ENCODE measurements around the gene GRIA3.
"Not testable (repeated sequence)": the region's sequence is repeated elsewhere in the genome, so short reads cannot be mapped to it uniquely, and the experiment has no call there.

The GRIA3 gene

DNA sequence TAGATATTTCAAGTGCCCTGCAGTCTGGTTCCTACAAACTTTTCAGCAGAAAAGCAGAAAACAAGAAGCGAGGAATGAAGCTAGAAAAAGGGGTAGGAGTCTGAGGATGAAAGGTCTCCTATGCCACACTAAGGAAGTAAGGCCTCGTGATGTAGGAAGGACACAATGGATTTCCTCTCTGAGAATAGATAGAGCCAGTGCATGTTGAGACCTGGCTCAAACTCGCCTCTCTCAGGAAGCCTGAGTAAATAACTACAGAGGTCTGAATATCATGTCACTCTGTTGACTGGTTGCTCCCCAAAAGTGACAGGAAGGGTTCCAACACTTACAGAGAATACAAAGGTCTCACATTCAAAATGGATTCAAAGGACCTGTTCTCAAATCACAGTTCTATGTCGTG, 93.3 kb downstream of the GRIA3 start:
- DNase-seq, result no peak

DNA sequence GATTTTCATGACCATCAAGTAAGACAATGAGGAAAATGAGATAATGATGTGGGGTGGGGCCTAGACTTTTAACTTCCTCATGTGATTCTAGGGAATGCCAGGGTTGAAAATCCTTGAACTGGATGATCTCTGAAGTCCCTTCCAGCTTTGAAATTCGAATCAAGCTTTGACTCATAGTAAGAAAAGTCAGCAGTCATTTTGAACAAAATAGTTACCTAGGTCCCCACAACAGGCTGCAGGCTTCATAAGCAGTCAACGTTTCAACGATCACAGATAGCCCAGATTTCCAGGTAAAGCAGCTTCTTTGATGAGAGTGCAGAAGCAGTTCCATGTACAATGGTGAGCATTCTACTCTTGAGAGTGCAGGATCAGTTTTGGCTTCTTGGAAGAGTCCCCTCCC, 93.7 kb downstream of the GRIA3 start:
- DNase-seq, result no peak

DNA sequence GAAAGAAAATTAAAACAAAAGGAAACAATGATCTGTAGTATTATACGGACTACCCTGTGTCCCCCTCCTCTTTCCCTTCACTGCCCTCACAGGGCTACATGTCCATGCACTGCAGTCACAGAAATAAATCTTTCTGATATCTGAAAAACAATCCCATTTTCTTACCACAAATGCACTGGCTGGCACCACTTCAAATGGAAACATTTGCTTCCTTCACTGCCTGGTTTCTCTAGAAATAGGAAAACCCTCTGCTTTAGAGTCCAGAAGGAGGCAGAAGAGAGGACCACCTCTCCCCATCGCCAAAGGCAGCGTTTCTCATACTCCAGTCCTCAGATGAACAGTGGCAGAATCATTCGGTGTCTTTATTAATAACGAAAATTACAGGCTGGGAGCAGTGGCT, 98.2 kb downstream of the GRIA3 start:
- no peak for DNase-seq

DNA sequence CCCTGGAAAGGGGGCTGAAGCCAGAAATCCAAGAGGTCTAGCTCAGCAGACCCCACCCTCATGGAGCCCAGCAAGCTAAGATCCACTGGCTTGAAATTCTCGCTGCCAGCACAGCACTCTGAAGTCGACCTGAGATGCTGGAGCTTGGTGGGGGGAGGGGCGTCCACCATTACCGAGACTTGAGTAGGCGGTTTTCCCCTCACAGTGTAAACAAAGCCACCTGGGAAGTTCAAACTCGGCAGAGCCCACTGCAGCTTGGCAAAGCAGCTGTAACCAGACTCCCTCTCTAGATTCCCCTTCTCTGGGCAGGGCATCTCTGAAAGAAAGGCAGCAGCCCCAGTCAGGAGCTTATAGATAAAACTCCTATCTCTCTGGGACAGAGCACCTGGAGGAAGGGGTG, 99.3 kb downstream of the GRIA3 start:
- DNase-seq, result not testable (repeated sequence)

DNA sequence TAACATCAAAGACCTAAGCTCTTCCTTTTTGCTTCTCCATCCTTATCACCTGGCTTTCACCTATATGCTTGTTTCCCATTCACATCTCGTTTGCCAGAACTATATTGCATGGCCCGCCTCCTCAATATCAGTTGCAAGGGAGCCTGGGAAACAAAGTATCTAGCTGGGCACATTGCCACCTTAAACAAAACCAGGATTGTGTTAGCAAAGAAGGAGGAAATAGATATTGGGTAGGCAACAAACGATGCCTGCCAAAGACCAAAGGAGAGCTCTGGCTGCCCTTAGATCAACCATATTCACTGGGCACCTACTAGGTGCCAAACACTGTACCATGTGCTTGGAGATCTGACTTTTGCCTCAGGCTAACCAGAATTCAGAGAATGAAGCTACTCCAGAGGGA, 107.5 kb downstream of the GRIA3 start:
- DNase-seq, result no peak

DNA sequence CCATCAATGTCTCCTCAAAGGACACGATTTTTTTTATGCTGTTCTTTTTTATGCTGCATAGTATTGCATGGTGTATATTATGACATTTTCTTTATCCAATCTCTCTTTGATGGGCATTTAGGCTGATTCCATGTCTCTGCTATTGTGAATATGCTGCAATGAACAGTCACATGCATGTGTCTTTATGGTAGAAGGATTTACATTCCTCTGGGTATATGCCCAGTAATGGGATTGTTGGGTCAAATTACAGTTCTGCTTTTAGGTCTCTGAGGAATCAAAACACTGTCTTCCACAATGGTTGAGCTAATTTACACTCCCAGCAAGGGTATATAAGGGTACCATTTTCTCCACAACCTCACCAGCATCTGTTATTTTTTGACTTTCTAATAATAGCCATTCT, 113.9 kb downstream of the GRIA3 start:
- DNase-seq, result no peak

DNA sequence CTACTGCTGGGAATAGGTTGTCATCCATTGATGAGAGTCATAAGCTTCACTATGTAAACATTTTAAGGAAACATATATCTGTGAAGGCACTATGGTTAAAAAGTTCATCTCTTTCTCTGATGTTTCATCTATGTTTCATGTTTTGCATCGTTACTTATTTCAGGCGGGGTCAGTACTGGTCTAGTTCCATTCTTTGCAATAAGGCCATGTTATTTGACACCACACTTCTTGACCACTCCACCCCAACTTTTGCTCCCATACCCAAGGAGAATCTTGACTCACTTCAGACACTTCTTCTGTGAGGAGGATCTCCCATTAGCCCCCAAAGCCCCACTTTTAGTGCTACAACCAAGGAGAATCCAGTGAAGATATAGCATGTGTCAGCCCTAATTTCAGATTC, 119.4 kb downstream of the GRIA3 start:
- DNase-seq, result no peak

DNA sequence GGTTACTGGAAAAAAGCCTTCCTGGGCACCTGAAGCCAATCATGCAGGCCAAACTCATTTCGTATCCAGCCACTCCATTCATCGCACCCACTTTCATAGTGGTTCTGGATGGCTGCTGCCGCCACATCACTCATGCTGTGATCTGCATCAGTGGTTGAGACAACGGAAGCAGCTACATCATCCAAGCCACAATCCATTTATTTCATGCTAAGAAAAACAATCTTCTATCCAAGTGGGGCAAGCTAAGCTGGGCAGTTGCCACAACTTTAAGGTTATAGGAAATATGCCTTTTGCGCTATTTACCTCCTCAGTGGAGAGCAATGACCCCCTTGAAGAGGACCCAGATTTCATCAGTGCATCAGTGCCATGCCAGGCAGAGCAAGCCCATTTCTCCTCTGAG, 124.6 kb downstream of the GRIA3 start:
- no peak for DNase-seq

DNA sequence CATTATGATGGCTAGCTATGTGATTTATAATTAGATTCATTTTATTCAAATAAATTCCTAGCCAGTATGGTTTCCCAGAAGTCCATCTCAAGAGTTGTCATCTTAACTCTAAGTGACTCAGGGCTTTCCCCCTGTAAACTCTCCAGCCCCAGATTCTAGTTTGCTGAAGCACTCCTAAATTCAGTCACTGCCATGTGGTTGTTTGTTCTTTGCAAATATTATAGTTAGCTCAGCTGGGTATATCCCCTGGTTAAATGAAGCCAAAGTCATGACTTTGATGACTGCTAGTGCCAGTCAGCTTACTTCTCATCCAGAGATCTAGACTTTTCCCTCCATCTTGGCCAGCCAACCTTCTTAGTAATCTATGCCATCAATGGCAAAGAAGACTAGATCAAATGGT, 126.0 kb downstream of the GRIA3 start:
- no peak for DNase-seq

DNA sequence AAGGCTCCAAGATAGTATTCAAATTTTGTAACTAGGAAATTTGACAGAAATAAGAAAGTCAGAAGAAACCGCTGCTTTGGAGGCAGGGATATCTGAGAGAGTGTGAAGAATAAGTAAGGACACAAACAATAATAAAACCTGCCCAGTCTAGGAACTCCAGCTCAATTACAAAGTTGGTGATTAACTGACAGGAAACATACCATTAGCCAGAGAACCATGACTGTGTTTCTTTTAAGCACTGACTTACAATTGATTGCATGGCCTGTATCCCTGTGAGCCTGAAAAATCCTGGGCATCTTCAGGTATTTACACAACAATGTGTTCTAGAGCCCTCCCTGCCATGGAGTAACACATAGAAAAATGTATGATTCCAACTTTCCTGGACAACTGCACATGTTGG, 127.4 kb downstream of the GRIA3 start:
- no peak for DNase-seq

DNA sequence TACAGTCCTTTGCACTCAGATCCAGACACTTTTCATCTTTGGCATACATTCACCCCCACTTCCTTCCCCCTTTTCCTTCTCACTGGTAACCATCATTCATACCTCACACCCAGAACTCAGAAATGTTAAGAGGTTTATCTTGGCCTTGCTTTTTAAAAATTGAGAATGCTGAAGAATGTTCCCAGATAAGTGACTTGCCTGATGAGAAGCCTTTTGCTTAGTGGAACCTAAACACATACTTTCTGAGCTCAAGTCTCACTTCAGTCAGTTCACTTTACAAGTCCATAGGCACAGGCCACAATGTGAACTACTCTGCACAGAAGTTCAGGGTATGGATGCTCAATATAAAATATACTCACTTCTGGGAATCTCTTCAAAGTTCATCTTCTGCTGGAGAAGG, 129.4 kb downstream of the GRIA3 start:
- DNase-seq, result no peak

DNA sequence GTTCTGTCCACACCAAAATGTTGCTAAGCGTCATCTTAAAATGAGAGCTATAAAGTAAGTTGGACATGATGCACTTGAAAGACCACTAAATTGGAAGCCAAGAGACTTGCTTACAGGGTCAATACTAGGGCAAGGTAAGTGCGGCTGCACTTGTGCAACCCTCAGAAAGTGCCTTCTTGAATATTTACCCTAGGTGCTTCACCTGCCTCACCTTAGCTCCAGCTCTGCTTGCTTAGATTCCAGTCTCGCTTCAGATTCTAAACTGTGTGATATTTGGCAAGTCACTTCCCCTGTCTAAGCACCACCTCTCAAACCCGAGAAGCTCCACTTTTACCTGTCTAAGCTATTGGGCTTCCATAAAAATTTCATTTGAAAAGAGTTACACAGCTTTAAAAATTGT, 136.5 kb downstream of the GRIA3 start:
- no peak for DNase-seq

DNA sequence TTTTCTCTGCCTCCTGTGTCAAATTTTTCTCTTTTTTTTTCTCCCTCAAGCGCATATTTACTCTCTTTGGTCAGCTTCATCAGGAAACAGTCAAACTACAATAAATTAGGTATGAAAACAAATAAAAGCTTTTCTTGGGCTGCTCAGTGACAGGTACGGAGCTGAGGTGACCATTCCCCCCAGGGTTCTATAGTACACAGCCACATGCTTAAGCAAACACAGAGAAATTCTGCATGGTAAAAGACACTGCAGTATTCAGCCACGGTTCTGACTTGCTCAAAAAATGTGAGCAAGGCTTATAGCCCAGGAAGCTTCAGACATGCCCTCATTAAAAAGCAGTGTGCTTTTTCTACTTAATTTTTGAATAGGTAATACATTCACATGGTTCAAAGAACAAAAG, 138.5 kb downstream of the GRIA3 start:
- no peak for DNase-seq

DNA sequence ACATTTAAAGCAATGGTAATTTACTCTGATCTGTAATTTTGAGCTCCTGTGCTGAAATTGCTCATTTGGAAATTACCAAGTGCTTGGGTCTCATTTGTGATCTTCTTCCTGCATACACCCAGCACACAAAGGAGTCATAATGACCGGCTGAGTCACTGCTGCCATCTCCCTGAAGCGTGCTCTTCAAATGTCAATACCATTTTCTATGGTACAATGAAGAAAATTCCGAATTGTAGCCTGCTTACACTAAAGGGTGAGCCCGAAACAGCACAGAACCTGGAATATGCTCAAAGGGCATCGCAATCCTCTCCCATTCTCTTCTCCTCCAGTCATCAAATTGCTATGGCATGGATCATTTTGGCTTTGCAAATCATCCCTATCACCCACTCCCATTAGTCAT, 140.5 kb downstream of the GRIA3 start:
- DNase-seq, result no peak

DNA sequence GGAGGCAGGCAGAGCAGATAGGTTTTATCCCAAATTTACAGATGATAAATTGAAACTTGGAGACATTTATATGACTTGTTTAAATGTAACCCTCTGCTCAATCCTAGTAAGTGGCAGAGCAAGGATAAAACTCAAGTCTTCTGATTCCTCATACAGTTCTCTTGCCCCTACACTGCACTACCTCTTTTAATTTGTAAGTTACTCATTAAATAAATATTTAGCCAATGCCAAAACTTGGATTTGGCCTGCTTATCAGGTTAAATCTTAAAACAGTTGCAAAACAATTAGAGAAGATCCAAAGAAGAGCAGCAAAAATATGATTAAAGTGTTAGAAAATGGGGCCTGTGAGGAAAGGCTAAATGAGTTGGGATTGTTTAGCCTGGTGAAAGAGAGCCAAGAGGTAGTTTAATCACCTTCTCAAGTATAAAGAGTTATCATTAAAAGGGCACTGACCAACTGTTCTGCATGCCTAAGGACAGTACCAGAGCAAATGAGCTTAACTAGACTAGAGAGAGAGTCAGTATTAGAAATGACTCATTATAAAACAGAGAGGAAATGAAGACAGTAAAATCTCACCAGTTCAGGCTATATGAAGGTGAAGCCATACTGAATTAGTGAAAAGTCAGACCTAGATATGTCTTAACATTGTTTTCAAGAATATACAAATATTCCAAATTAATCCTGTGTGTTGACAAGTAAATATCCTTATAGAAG, 146.3 kb downstream of the GRIA3 start:
- DNase-seq, result no peak

DNA sequence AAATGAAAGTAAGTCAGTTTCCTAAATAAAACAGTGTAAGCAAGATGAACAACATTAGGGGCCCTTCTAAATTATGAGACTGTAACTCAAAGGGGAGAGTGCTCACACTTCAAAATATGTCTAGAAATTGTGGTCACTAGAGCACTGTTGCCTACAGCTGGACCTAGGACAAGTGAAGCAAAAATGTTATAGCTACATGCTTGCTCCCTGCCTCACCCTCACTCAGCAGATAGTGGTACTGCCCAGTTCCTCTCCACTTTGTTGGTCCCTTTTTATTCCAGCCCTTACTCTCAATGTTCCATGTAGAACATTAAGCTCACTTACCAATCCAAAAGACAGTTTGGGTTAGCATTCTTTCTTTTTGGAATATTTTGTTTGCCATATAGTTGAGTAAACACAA, 147.3 kb downstream of the GRIA3 start:
- no peak for DNase-seq

DNA sequence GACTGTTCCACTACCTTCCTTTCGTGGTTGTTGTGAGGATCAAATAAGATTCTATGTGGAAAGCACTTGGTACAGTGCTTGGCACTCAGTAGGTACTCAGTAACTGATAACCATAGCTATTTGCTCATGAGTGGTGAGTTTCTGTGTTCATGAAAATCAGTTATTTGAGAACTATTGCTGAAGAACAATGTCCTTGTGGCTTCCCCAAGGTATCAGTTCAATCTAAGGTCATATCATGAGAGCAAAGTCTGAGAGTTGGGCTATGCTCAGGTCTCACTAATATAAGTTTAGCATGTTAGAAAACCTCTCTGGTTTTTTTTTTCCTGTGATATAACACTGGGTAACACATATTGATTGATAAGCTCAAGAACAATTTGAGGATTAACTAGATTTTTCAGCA, 147.8 kb downstream of the GRIA3 start:
- no peak for DNase-seq

DNA sequence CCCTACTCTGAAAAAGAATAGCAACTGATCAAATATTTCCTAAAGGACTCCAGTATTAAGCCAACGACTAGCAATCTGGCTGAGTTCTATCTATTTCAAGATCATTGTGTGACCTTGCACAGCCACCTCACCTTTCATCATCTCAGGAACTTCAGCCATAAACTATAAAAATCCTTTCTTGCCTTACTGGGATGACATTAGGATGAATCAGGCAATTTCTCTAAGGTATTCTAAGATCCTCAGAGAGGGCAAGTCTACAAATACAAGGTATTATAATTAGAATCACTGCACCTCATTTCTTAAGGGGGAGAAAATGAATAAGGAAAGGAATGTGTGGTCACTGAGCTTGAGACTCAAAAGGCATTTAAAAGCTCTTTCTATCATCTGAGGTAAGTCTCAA, 152.6 kb downstream of the GRIA3 start:
- no peak for DNase-seq

DNA sequence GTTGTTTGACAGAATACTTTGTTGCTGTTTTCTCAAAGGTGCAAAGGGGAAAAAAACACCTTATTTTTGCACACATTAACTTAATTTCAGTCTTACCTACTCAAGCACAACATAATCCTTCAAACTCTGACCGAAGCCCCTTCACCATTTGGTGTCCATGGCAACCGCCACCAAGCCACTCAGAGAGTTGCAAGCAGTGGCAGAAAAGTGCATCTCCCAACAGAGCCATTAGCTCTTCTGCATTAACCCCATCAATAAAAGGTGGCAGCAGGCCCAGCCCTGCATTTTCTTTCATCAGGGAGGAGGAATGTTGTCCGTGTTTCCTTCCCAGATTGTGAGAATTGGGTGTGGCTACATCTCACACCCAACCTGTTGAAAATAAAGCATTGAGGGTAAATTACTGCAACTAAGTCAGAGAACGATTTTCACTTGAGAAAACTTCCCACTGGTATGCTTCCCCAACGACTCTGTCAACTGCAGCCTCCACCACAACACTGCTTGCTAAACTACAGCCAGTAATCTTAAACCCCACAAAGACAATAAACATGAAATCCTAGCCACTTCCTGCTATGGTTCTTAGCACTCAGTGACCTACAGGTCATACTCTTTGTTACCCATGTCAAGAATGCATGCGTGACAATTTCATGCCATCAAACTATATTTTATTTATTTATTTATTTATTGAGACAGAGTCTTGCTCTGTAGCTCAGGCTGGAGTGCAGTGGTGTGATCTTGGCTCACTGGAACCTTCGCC, 154.0 kb downstream of the GRIA3 start:
- no peak for DNase-seq

DNA sequence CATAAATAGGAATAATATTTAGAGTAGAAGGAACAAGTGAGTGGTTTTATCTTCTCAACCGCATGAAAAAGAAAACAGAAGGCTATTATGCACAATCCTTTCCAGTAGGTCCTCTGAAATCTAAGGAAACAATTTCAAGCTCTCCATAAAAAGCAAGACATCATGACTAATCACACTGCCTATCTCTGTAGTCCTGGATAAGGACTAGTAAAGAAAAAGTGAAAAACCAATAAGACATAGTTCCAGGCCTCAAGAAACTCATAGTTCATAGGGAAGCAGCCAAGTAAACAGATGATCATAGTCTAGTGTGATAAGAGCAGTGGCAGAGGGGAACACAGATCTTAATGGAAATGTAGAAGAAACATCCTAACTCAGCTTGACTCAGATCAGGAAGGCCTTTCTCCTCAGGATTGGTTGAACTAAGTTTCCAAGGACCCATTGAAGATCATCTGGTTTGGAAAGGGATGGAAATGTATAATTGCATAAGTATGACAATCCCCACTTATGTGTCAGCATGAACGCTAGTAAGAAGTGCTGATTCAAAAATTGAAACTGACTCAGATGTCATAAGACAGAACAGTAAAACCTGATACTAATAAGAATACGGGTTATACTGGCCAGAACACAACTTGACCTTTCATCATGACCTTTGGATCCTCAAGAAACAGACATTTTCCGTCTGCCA, 155.3 kb downstream of the GRIA3 start:
- no peak for DNase-seq

DNA sequence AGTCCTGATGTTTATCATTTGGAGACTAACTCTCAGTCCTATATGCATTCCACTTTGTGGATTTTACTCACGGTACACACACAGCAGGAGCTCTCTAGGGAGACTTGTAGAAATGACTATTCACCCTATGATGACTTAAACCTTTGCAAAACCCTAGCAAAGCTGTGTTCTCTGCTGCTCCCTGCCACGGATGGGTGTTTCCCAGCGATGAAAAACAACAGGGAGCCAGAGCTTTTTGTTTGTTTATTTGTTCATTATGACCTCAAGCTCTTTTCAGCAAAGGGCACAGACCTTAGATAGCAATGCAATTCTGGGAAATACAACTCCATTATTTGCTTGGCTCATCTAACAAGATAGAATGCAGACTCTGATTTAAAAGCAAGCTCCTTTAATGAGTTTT, 156.6 kb downstream of the GRIA3 start:
- no peak for DNase-seq

DNA sequence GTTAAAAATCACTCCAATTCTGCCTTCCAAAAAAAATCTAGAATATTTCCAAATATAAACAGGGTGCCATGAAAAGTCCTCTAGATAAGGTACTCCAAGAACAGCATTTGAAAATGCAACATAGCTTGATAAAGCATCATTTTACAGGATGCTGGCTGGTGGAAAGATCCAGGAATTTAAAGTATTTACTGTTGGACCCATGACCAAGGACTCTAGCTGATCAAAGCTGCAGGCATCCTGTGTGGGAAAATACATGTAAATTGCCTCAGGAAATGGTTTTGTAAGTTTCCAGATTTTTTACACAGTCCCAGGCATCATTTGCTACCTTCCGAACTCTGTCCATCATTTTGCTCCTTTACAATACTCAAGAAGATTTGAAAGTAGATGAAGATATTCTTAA, 164.4 kb downstream of the GRIA3 start:
- DNase-seq, result no peak

DNA sequence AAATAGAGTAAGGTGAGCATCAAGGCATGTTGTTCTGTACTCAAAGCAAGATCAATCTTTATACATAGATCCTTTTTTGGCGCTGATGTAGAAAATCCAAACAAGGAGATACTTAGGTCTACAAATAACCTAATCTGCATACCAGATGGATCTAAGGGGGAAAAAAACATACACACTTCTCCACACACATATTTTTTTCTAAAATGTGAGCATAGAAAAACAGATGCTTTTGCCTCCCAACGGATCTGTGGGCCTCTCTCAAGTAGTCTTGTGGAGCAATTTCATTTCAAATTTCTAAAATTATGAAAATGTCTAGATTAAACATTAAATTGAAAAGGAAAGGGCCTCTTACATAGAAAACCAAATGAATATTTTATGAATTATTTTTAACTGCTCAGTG, 166.1 kb downstream of the GRIA3 start:
- DNase-seq, result no peak

DNA sequence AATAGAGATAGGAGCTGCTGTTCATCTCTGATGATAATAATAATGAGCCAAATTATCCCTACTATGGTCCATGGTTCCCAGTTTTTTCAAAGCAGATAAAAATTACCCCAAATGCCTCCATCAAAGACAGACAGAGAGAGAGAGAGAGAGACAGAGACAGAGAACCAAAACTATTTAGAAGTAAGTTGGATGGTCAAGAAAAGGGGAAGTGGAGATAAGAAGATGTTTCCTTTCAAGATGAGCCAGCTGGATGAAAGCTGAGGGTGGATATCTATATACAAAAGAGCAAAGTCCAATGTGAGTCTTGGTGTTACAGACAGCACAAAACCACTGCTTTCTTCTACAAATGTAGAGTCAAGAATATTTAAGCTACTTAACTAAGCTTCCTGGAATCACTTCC, 173.9 kb downstream of the GRIA3 start:
- no peak for DNase-seq

Measured in inflammatory macrophage (primary cell).